Large intestine (tissue), 3 donors: ENCODE data around the gene PIK3R6. TPM values are rescaled to one million over a fixed set of nuclear protein-coding genes. Genes with fewer than 3 reads are reported as not detected.

Experiments
- DNase-seq, 2 donors: peaks; one replicate each; pipeline versions ENCODE4 v3.0.0 to v3.0.0-alpha.2; 2013
- H3K27ac ChIP-seq: one replicate; pipeline ENCODE4 v1.5.1; 2013; ENCODE audit warnings: low read length
- H3K27me3 ChIP-seq: 2 replicates; pipeline ENCODE4 v1.6.1; 2013; ENCODE audit warnings: low read length; ENCODE audit not compliant: control insufficient read depth, insufficient read depth
- H3K36me3 ChIP-seq: 2 replicates; pipeline ENCODE4 v1.6.1; 2013; ENCODE audit warnings: low read length; ENCODE audit not compliant: control insufficient read depth, insufficient read depth
- H3K4me1 ChIP-seq: one replicate; pipeline ENCODE4 v1.6.1; 2013; ENCODE audit warnings: low read length; ENCODE audit not compliant: control insufficient read depth, insufficient read depth
- H3K4me3 ChIP-seq: one replicate; pipeline ENCODE4 v1.5.1; 2013; ENCODE audit warnings: low read length
- H3K9me3 ChIP-seq: one replicate; pipeline ENCODE4 v1.6.1; 2013; ENCODE audit warnings: mild to moderate bottlenecking, low read depth, low read length, moderate library complexity; ENCODE audit not compliant: control insufficient read depth
- WGBS: methylation state at CpG from one replicate; pipeline ENCODE4 v1.1.5; 2013; ENCODE audit warnings: low lambda C conversion rate; ENCODE audit not compliant: insufficient coverage; 5-methylcytosine and 5-hydroxymethylcytosine counted together
- polyA plus RNA-seq: library from polyadenylated mRNA; unstranded; fragments of 120-200 nt; gene quantifications from one replicate; pipeline ENCODE4 v1.2.1, GENCODE V29; 2013

PIK3R6 gene
- polyA plus RNA-seq, 1 donor = 2.4 TPM

DNA sequence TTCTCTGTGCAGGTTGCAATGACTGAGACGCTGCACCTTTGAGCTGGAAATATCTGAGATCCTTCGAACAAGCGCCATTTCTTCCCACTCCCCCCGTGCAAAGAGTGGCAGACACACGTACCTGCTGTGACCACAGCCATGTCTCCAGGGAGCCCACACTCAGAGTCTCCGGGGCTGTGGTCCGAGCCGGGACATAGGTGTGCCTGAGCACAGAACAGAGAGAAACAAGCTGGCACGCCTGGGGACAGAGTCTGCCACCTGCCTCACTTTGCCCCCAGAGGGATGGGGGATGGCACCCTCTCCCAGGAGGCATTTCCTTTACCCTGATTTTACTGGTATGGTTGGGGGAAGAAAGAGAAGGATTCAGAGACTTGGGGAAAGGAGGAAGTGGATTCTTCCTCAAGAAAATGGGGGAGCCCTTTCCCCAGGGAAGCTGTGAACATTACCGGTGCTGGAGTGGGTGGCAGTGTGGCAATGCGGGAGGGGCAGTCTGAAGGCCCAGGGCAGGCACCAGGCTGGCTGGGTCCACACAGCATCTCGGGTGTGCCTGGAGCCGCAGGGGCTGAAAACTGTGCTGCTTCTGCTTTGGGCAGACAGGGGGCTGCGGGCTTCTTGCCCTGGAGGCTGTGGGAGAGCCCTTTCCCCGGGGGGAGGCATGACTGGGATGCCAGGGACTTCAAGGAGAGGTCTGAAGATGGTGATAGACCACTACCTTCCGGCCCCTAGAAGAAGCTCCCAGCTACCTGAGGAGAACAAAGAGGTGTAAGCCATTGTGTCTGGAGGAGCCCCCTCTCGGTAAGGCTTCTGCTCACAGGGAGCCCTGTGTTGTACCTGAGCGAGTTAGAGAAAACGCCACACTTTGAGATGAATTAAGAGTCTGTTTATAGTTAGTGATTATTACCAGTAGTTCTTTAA lies 6.6 kb upstream of the PIK3R6 start:
- peaks cover 22% of the 10 kb centered on the region for H3K27me3 ChIP-seq
- no CpG with 5 or more reads among the region's 19 CpGs for WGBS

GRCh38 chr17:8872705-8873435 lies 5.4 kb upstream of the PIK3R6 start:
- no peak overlapping the region for H3K27ac ChIP-seq
- no peaks in the 10 kb centered on the region for H3K9me3 ChIP-seq
- no peak for DNase-seq
- no peaks in the 10 kb centered on the region for H3K36me3 ChIP-seq
- H3K4me3 ChIP-seq = no peak overlapping the region
- WGBS = 60% methylated on average over 2 of the region's 17 CpGs
- no peaks in the 10 kb centered on the region for H3K4me1 ChIP-seq
- H3K27me3 ChIP-seq = peaks cover 23% of the 10 kb centered on the region

More for the DNA sequence above, 6.6 kb upstream of the PIK3R6 start:
- no peak overlapping the region for H3K27ac ChIP-seq
- H3K4me1 ChIP-seq = no peaks in the 10 kb centered on the region
- H3K4me3 ChIP-seq = no peak overlapping the region
- no peaks in the 10 kb centered on the region for H3K36me3 ChIP-seq
- DNase-seq = no peak
- no peaks in the 10 kb centered on the region for H3K9me3 ChIP-seq

DNA sequence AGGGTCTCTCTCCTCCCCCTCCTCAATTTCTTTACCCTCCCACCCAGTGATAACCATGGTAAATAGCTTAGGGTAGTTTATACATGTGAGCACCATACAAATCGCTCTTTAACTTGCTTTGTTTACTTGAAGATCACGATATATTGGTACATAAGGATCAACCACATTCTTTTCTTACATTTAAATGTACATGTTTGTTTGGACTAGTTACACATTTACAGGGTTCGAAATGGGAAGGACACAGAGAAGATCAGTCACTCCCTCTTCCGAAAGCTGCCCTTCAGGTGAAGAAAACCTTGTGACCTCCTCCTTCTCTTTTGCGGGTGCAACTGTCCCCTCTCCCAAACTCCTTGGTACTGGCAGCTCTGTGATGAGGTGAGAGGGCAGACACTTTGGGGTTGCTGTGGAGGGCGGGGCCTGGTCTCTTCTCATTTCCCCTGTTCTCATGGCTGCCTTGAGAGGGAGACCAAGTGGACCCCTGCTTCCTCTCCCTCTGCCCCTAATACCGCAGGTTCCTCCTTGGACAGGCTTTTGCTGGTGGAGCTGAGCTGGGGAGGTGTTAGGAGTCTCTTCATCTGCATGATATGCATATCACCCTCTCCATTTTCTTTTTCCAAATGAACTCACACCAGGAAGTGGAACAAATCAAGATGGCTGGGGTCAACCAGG lies 4.7 kb upstream of the PIK3R6 start:
- no peaks in the 10 kb centered on the region for H3K4me1 ChIP-seq
- WGBS = no CpG with 5 or more reads among the region's 7 CpGs
- no peaks in the 10 kb centered on the region for H3K36me3 ChIP-seq
- peaks cover 23% of the 10 kb centered on the region for H3K27me3 ChIP-seq
- H3K27ac ChIP-seq = no peak overlapping the region
- DNase-seq = no peak
- no peaks in the 10 kb centered on the region for H3K9me3 ChIP-seq
- H3K4me3 ChIP-seq = no peak overlapping the region

DNA sequence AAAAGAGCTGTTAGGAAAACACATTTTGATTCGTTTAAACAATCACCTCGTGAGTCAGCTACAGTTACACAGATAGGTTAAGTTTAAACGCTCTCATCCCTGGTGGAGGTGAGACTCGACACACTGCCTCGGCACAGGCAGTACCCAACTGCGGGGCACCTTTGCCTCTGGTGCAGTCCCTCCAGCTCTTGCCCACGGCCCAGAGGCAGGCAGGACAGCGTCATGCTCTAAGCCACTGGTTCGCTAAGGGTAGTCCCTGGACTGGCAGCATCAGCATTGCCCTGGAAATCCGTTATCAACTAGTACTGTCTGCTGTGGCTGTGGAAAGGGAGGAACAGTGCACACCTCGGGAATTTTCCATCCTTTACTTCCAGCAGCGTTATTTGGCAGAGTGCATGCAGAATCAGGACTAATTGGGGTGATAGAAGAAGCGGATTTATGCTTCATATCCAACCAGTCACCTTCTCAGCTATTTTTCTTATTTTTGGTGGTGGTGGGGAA lies 3.7 kb upstream of the PIK3R6 start:
- no CpG with 5 or more reads among the region's 13 CpGs for WGBS
- Histone ChIP-seq H3K27me3 (peaks cover 23% of the 10 kb centered on the region), H3K9me3 (no peaks in the 10 kb centered on the region), H3K36me3 (no peaks in the 10 kb centered on the region), H3K27ac (no peak overlapping the region), H3K4me3 (no peak overlapping the region), H3K4me1 (no peaks in the 10 kb centered on the region)
- no peak for DNase-seq

- 100% methylated on average over 3 of the region's 13 CpGs for WGBS
- H3K36me3 ChIP-seq = no peaks in the 10 kb centered on the region
- H3K4me1 ChIP-seq = no peaks in the 10 kb centered on the region
- no peak for DNase-seq
- no peaks in the 10 kb centered on the region for H3K9me3 ChIP-seq
- H3K27ac ChIP-seq = no peak overlapping the region
- H3K27me3 ChIP-seq = peaks cover 18% of the 10 kb centered on the region
- H3K4me3 ChIP-seq = no peak overlapping the region
Observed at GRCh38 chr17:8870406-8871040, 3.0 kb upstream of the PIK3R6 start.

DNA sequence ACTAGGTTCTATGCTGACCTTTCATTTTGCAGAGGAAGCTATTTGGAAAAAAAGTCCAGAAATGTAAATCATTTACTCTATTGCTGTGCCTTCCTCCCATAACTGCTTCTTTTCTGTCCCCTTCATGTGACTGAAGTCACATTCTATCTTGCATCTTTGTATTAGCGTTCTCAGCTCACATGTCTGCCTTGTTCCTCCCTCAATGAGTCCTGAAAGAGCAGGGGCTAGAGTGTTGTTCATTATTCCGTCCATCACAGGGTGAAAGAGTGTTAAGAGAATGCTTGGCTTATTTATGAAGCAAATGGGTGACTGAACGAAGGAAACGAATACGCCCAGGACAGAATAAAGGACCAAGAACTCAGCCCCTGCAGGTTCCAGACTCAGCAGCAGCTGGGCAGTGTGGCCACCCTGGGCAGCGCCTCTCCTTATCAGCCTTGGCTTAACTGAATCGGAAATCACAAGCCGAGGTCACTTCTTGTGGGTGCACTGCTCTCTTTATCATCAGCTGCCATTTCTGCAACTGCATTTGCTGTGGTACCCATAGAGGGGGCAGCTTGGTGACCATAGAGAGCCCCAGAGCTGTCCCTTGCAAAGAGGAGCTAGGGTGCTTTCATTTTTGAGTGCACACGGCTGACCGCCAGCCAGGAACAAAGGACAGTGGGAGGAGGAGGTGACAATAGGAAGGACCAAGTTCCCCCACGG lies 1.8 kb upstream of the PIK3R6 start:
- H3K4me1 ChIP-seq = no peaks in the 10 kb centered on the region
- no peak overlapping the region for H3K4me3 ChIP-seq
- 50% methylated on average over 1 of the region's 11 CpGs for WGBS
- H3K27me3 ChIP-seq = peaks cover 11% of the 10 kb centered on the region
- DNase-seq = peak in 1 of 2 donors; percentile 29
- no peaks in the 10 kb centered on the region for H3K36me3 ChIP-seq
- H3K9me3 ChIP-seq = no peaks in the 10 kb centered on the region
- H3K27ac ChIP-seq = no peak overlapping the region

GRCh38 chr17:8868529-8868951 lies 1.1 kb upstream of the PIK3R6 start:
- Histone ChIP-seq H3K27ac (no peak overlapping the region), H3K9me3 (peaks cover 3% of the 10 kb centered on the region), H3K4me1 (no peaks in the 10 kb centered on the region), H3K4me3 (no peak overlapping the region), H3K27me3 (peaks cover 5% of the 10 kb centered on the region), H3K36me3 (no peaks in the 10 kb centered on the region)
- 100% methylated on average over 2 of the region's 4 CpGs for WGBS
- DNase-seq = peak in 1 of 2 donors; percentile 1

GRCh38 chr17:8868092-8868491 lies 618 bp upstream of the PIK3R6 start:
- no peak for DNase-seq
- no peaks in the 10 kb centered on the region for H3K4me1 ChIP-seq
- no CpG with 5 or more reads among the region's 1 CpG for WGBS
- H3K36me3 ChIP-seq = no peaks in the 10 kb centered on the region
- peaks cover 3% of the 10 kb centered on the region for H3K9me3 ChIP-seq
- H3K27me3 ChIP-seq = peaks cover 5% of the 10 kb centered on the region
- H3K27ac ChIP-seq = no peak overlapping the region
- H3K4me3 ChIP-seq = no peak overlapping the region

- no CpG with 5 or more reads among the region's 7 CpGs for WGBS
- H3K4me3 ChIP-seq = no peak overlapping the region
- peaks cover 3% of the 10 kb centered on the region for H3K9me3 ChIP-seq
- H3K27me3 ChIP-seq = peaks cover 2% of the 10 kb centered on the region
- H3K4me1 ChIP-seq = no peaks in the 10 kb centered on the region
- no peak overlapping the region for H3K27ac ChIP-seq
- no peaks in the 10 kb centered on the region for H3K36me3 ChIP-seq
- DNase-seq = no peak
Observed at GRCh38 chr17:8865811-8866210, 1.7 kb downstream of the PIK3R6 start.
